Measurements from ENCODE around the gene SCN8A.
"Not testable (repeated sequence)": the region's sequence is repeated elsewhere in the genome, so short reads cannot be mapped to it uniquely, and the experiment has no call there.

SCN8A gene

GRCh38 chr12:51591016-51591901 lies at the start of gene SCN8A:
Gene SCN8A (plus strand): TSS chr12:51591233. CDS start chr12:51662818, 71,585 bp downstream.
- H3K27me3 ChIP-seq (ENCODE audit: control insufficient read depth in 1 of 2, insufficient read depth in 2 of 2, low read length in 2 of 2): peaks cover 13 to 28% of the 10 kb centered on the region in 2 donors
- H3K9me3 ChIP-seq (ENCODE audit: control insufficient read depth in 2 of 2, low read length in 2 of 2): no peaks in the 10 kb centered on the region
- H3K36me3 ChIP-seq (ENCODE audit: control insufficient read depth in 2 of 2, insufficient read depth in 2 of 2, low read length in 2 of 2): no peaks in the 10 kb centered on the region
- no peak within 1 kb of the TSS for H3K27ac ChIP-seq (ENCODE audit: low read length)
- peak within 1 kb of the TSS; percentile 55 to 72 for H3K4me3 ChIP-seq (ENCODE audit: low read length in 2 of 2)
- H3K4me1 ChIP-seq (ENCODE audit: control insufficient read depth, insufficient read depth, low read length): peaks cover 9% of the 10 kb centered on the region
- H3K9ac ChIP-seq (ENCODE audit: low read length in 2 of 2): no peak within 1 kb of the TSS

GRCh38 chr12:51546097-51546496 lies 44.9 kb upstream of the SCN8A start:
- H3K27me3 ChIP-seq (ENCODE audit: control insufficient read depth in 1 of 2, insufficient read depth in 2 of 2, low read length in 2 of 2): peaks cover 2 to 3% of the 10 kb centered on the region in 2 donors
- H3K4me1 ChIP-seq (ENCODE audit: control insufficient read depth, insufficient read depth, low read length): no peaks in the 10 kb centered on the region

GRCh38 chr12:51547606-51548005 lies 43.4 kb upstream of the SCN8A start:
- H3K27ac ChIP-seq (ENCODE audit: low read length): no peak overlapping the region
- H3K9me3 ChIP-seq (ENCODE audit: control insufficient read depth in 2 of 2, low read length in 2 of 2): no peaks in the 10 kb centered on the region
- H3K4me1 ChIP-seq (ENCODE audit: control insufficient read depth, insufficient read depth, low read length): no peaks in the 10 kb centered on the region
- peaks cover 1 to 2% of the 10 kb centered on the region in 2 donors for H3K27me3 ChIP-seq (ENCODE audit: control insufficient read depth in 1 of 2, insufficient read depth in 2 of 2, low read length in 2 of 2)
- no peaks in the 10 kb centered on the region for H3K36me3 ChIP-seq (ENCODE audit: control insufficient read depth in 2 of 2, insufficient read depth in 2 of 2, low read length in 2 of 2)
- no peak overlapping the region for H3K9ac ChIP-seq (ENCODE audit: low read length in 2 of 2)
- H3K4me3 ChIP-seq (ENCODE audit: low read length in 2 of 2): no peak overlapping the region

More at GRCh38 chr12:51546097-51546496, 44.9 kb upstream of the SCN8A start:
- Histone ChIP-seq H3K9ac (ENCODE audit: low read length in 2 of 2) (no peak overlapping the region), H3K9me3 (ENCODE audit: control insufficient read depth in 2 of 2, low read length in 2 of 2) (no peaks in the 10 kb centered on the region), H3K36me3 (ENCODE audit: control insufficient read depth in 2 of 2, insufficient read depth in 2 of 2, low read length in 2 of 2) (no peaks in the 10 kb centered on the region), H3K4me3 (ENCODE audit: low read length in 2 of 2) (no peak overlapping the region), H3K27ac (ENCODE audit: low read length) (no peak overlapping the region)

- Histone ChIP-seq H3K9ac (ENCODE audit: low read length in 2 of 2) (no peak overlapping the region), H3K27me3 (ENCODE audit: control insufficient read depth in 1 of 2, insufficient read depth in 2 of 2, low read length in 2 of 2) (peaks cover 0 to 2% of the 10 kb centered on the region in 2 donors), H3K4me1 (ENCODE audit: control insufficient read depth, insufficient read depth, low read length) (no peaks in the 10 kb centered on the region), H3K27ac (ENCODE audit: low read length) (no peak overlapping the region), H3K36me3 (ENCODE audit: control insufficient read depth in 2 of 2, insufficient read depth in 2 of 2, low read length in 2 of 2) (no peaks in the 10 kb centered on the region), H3K9me3 (ENCODE audit: control insufficient read depth in 2 of 2, low read length in 2 of 2) (no peaks in the 10 kb centered on the region), H3K4me3 (ENCODE audit: low read length in 2 of 2) (no peak overlapping the region)
Observed at GRCh38 chr12:51548241-51548640, 42.8 kb upstream of the SCN8A start.

GRCh38 chr12:51549637-51550036 lies 41.4 kb upstream of the SCN8A start:
- Histone ChIP-seq H3K27ac (ENCODE audit: low read length) (no peak overlapping the region), H3K27me3 (ENCODE audit: control insufficient read depth in 1 of 2, insufficient read depth in 2 of 2, low read length in 2 of 2) (peaks cover 0 to 2% of the 10 kb centered on the region in 2 donors), H3K4me3 (ENCODE audit: low read length in 2 of 2) (no peak overlapping the region), H3K9ac (ENCODE audit: low read length in 2 of 2) (no peak overlapping the region), H3K4me1 (ENCODE audit: control insufficient read depth, insufficient read depth, low read length) (no peaks in the 10 kb centered on the region), H3K36me3 (ENCODE audit: control insufficient read depth in 2 of 2, insufficient read depth in 2 of 2, low read length in 2 of 2) (no peaks in the 10 kb centered on the region), H3K9me3 (ENCODE audit: control insufficient read depth in 2 of 2, low read length in 2 of 2) (peaks cover 0 to 5% of the 10 kb centered on the region in 2 donors)

- H3K4me1 ChIP-seq (ENCODE audit: control insufficient read depth, insufficient read depth, low read length); H3K9me3 ChIP-seq (ENCODE audit: control insufficient read depth in 2 of 2, low read length in 2 of 2); H3K9ac ChIP-seq (ENCODE audit: low read length in 2 of 2); H3K27me3 ChIP-seq (ENCODE audit: control insufficient read depth in 1 of 2, insufficient read depth in 2 of 2, low read length in 2 of 2); H3K27ac ChIP-seq (ENCODE audit: low read length); H3K4me3 ChIP-seq (ENCODE audit: low read length in 2 of 2); H3K36me3 ChIP-seq (ENCODE audit: control insufficient read depth in 2 of 2, insufficient read depth in 2 of 2, low read length in 2 of 2): not testable (repeated sequence)
Observed at GRCh38 chr12:51568271-51569032, 22.6 kb upstream of the SCN8A start.

GRCh38 chr12:51579321-51579850 lies 11.6 kb upstream of the SCN8A start:
- H3K4me3 ChIP-seq (ENCODE audit: low read length in 2 of 2): no peak overlapping the region
- H3K36me3 ChIP-seq (ENCODE audit: control insufficient read depth in 2 of 2, insufficient read depth in 2 of 2, low read length in 2 of 2): no peaks in the 10 kb centered on the region
- no peak overlapping the region for H3K27ac ChIP-seq (ENCODE audit: low read length)
- no peak overlapping the region for H3K9ac ChIP-seq (ENCODE audit: low read length in 2 of 2)
- peaks cover 0 to 2% of the 10 kb centered on the region in 2 donors for H3K9me3 ChIP-seq (ENCODE audit: control insufficient read depth in 2 of 2, low read length in 2 of 2)
- H3K4me1 ChIP-seq (ENCODE audit: control insufficient read depth, insufficient read depth, low read length): no peaks in the 10 kb centered on the region
- peaks cover 0 to 3% of the 10 kb centered on the region in 2 donors for H3K27me3 ChIP-seq (ENCODE audit: control insufficient read depth in 1 of 2, insufficient read depth in 2 of 2, low read length in 2 of 2)

- Histone ChIP-seq H3K27ac (ENCODE audit: low read length) (no peak overlapping the region), H3K9ac (ENCODE audit: low read length in 2 of 2) (no peak overlapping the region), H3K36me3 (ENCODE audit: control insufficient read depth in 2 of 2, insufficient read depth in 2 of 2, low read length in 2 of 2) (no peaks in the 10 kb centered on the region), H3K27me3 (ENCODE audit: control insufficient read depth in 1 of 2, insufficient read depth in 2 of 2, low read length in 2 of 2) (peaks cover 13 to 33% of the 10 kb centered on the region in 2 donors), H3K9me3 (ENCODE audit: control insufficient read depth in 2 of 2, low read length in 2 of 2) (no peaks in the 10 kb centered on the region), H3K4me3 (ENCODE audit: low read length in 2 of 2) (no peak overlapping the region), H3K4me1 (ENCODE audit: control insufficient read depth, insufficient read depth, low read length) (peaks cover 9% of the 10 kb centered on the region)
Observed at GRCh38 chr12:51589060-51589459, 2.0 kb upstream of the SCN8A start.

- no peaks in the 10 kb centered on the region for H3K9me3 ChIP-seq (ENCODE audit: control insufficient read depth in 2 of 2, low read length in 2 of 2)
- H3K9ac ChIP-seq (ENCODE audit: low read length in 2 of 2): no peak overlapping the region
- peaks cover 9% of the 10 kb centered on the region for H3K4me1 ChIP-seq (ENCODE audit: control insufficient read depth, insufficient read depth, low read length)
- no peaks in the 10 kb centered on the region for H3K36me3 ChIP-seq (ENCODE audit: control insufficient read depth in 2 of 2, insufficient read depth in 2 of 2, low read length in 2 of 2)
- peaks cover 13 to 33% of the 10 kb centered on the region in 2 donors for H3K27me3 ChIP-seq (ENCODE audit: control insufficient read depth in 1 of 2, insufficient read depth in 2 of 2, low read length in 2 of 2)
- H3K4me3 ChIP-seq (ENCODE audit: low read length in 2 of 2): no peak overlapping the region
- no peak overlapping the region for H3K27ac ChIP-seq (ENCODE audit: low read length)
Observed at GRCh38 chr12:51589557-51590176, 1.4 kb upstream of the SCN8A start.

GRCh38 chr12:51590347-51591015 lies 552 bp upstream of the SCN8A start:
- Histone ChIP-seq H3K27me3 (ENCODE audit: control insufficient read depth in 1 of 2, insufficient read depth in 2 of 2, low read length in 2 of 2) (peaks cover 13 to 28% of the 10 kb centered on the region in 2 donors), H3K4me3 (ENCODE audit: low read length in 2 of 2) (peak overlapping the region in 1 of 2 donors; percentile 69), H3K4me1 (ENCODE audit: control insufficient read depth, insufficient read depth, low read length) (peaks cover 9% of the 10 kb centered on the region), H3K36me3 (ENCODE audit: control insufficient read depth in 2 of 2, insufficient read depth in 2 of 2, low read length in 2 of 2) (no peaks in the 10 kb centered on the region), H3K9ac (ENCODE audit: low read length in 2 of 2) (no peak overlapping the region), H3K27ac (ENCODE audit: low read length) (no peak overlapping the region), H3K9me3 (ENCODE audit: control insufficient read depth in 2 of 2, low read length in 2 of 2) (no peaks in the 10 kb centered on the region)
